Measurements from ENCODE around the gene RNF187.

Gene RNF187

GRCh38 chr1:228508840-228509415, 21.7 kb downstream of the RNF187 start:
- DNase-seq: no peak

- no peak for DNase-seq
Observed at GRCh38 chr1:228510101-228510802, 23.1 kb downstream of the RNF187 start.

GRCh38 chr1:228510803-228511413, 23.7 kb downstream of the RNF187 start:
- no peak for DNase-seq

GRCh38 chr1:228511546-228512445, 24.6 kb downstream of the RNF187 start:
- DNase-seq: no peak

- no peak for DNase-seq
Observed at GRCh38 chr1:228512781-228513198, 25.6 kb downstream of the RNF187 start.

- DNase-seq: no peak
Observed at GRCh38 chr1:228513236-228513900, 26.2 kb downstream of the RNF187 start.

- DNase-seq: no peak
Observed at GRCh38 chr1:228514421-228514820, 27.2 kb downstream of the RNF187 start.

GRCh38 chr1:228515200-228515834, 28.1 kb downstream of the RNF187 start:
- DNase-seq: peak in 3 of 56 donors; percentile 10 to 35 (median 22)

GRCh38 chr1:228517655-228518054, 30.5 kb downstream of the RNF187 start:
- no peak for DNase-seq

- DNase-seq: no peak
Observed at GRCh38 chr1:228527596-228527995, 40.4 kb downstream of the RNF187 start.

- no peak for DNase-seq
Observed at GRCh38 chr1:228528612-228529011, 41.4 kb downstream of the RNF187 start.

- DNase-seq: no peak
Observed at GRCh38 chr1:228530086-228530758, 43.0 kb downstream of the RNF187 start.

- no peak for DNase-seq
Observed at GRCh38 chr1:228530951-228531731, 44.0 kb downstream of the RNF187 start.

- no peak for DNase-seq
Observed at GRCh38 chr1:228538831-228539230, 51.6 kb downstream of the RNF187 start.

- DNase-seq: no peak
Observed at GRCh38 chr1:228540161-228540917, 53.2 kb downstream of the RNF187 start.

- no peak for DNase-seq
Observed at GRCh38 chr1:228541725-228542124, 54.5 kb downstream of the RNF187 start.

- no peak for DNase-seq
Observed at GRCh38 chr1:228542376-228542775, 55.2 kb downstream of the RNF187 start.

- no peak for DNase-seq
Observed at GRCh38 chr1:228542981-228543380, 55.8 kb downstream of the RNF187 start.
